GM12878 (cell line): ENCODE measurements around the gene NTM.

Experiments used
- CREM ChIP-seq: IDR thresholded peaks from 2 replicates; pipeline ENCODE4 v1.6.1; 2014; ENCODE audit warnings: antibody characterized with exemption, low read depth
- CTCF ChIP-seq, 3 experiments: IDR thresholded peaks in 2 of 3; conservative IDR thresholded peaks in 1 of 3; 2 replicates each; pipeline ENCODE4 v1.5.1; 2011; ENCODE audit warnings: low read depth in 3 of 3, low read length in 3 of 3, mild to moderate bottlenecking in 3 of 3, control low read depth in 2 of 3, moderate library complexity in 2 of 3, inconsistent platforms in 1 of 3, mixed read lengths in 1 of 3; ENCODE audit not compliant: control insufficient read depth in 2 of 3, insufficient read depth in 1 of 3; ENCODE audit errors: extremely low read depth in 1 of 3
- EZH2 ChIP-seq: IDR thresholded peaks from 2 replicates; pipeline ENCODE4 v1.6.1; 2012; ENCODE audit warnings: low read depth, mild to moderate bottlenecking, control low read depth, inconsistent platforms, low read length, borderline replicate concordance; ENCODE audit not compliant: control insufficient read depth
- NR2F1 ChIP-seq: fragments of 450-650 bp; conservative IDR thresholded peaks from 2 replicates; pipeline ENCODE4 v1.6.1; 2017; ENCODE audit warnings: mild to moderate bottlenecking
- PAX8 ChIP-seq: fragments of 450-650 bp; IDR thresholded peaks from 2 replicates; pipeline ENCODE4 v1.6.1; 2017; ENCODE audit warnings: mild to moderate bottlenecking, moderate library complexity
- POLR2A ChIP-seq: IDR thresholded peaks from 2 replicates; pipeline ENCODE4 v1.6.1; 2011; ENCODE audit warnings: low read depth, mild to moderate bottlenecking, low read length
- POLR2AphosphoS2 ChIP-seq: IDR thresholded peaks from 2 replicates; pipeline ENCODE4 v1.6.1; 2011; ENCODE audit warnings: low read depth, mild to moderate bottlenecking, low read length, improper control_type of control experiment, moderate library complexity
- SMC3 ChIP-seq: IDR thresholded peaks from 2 replicates; pipeline ENCODE4 v1.6.1; 2011; ENCODE audit warnings: low read length, improper control_type of control experiment, borderline replicate concordance
- TF ChIP-seq, protein P1 (sequence below): IDR thresholded peaks from 2 replicates; pipeline ENCODE4 v1.6.1; 2012; ENCODE audit warnings: low read depth, low read length, improper control_type of control experiment

DNA sequence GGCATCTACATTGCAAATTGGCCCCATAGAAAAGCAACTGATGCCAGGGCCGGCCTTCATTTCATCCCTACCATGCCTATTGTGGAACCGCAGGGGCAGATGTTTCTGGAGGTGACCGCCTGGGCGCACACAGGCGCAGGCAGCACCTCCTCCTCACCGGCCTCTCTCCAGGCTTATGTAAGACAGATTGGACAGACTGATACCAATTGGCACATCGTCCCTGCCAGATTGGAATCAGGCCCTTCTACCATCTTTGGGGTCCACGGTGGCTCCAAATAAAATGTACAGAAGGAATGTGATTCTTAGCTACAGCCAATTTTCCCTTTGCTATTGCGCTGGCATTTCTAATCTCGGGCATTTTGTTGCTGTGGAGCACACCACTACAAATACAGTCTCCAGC lies 732.6 kb downstream of the NTM start:
- TF ChIP-seq CREM (no peak), CTCF (IDR thresholded peaks at IDR 0.05 in 2 of 3, conservative IDR thresholded peaks at IDR 0.05 in 1 of 3; ENCODE audit: control insufficient read depth in 2 of 3, extremely low read depth in 1 of 3, insufficient read depth in 1 of 3, low read depth in 3 of 3, low read length in 3 of 3) (no peak), POLR2A (no peak), NR2F1 (no peak), EZH2 (no peak), PAX8 (no peak), SMC3 (no peak), POLR2AphosphoS2 (no peak)
- TF ChIP-seq, protein P1, sequence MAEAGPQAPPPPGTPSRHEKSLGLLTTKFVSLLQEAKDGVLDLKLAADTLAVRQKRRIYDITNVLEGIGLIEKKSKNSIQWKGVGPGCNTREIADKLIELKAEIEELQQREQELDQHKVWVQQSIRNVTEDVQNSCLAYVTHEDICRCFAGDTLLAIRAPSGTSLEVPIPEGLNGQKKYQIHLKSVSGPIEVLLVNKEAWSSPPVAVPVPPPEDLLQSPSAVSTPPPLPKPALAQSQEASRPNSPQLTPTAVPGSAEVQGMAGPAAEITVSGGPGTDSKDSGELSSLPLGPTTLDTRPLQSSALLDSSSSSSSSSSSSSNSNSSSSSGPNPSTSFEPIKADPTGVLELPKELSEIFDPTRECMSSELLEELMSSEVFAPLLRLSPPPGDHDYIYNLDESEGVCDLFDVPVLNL, result no peak
